GM12872 (cell line): ENCODE data around the gene ZMIZ1.

ENCODE experiments used
- TF ChIP-seq, protein P1 (sequence below): IDR thresholded peaks from 3 replicates; pipeline ENCODE4 v1.5.1; 2011; ENCODE audit warnings: low read depth, mild to moderate bottlenecking, low read length, moderate library complexity; ENCODE audit not compliant: insufficient read depth

Gene ZMIZ1

DNA sequence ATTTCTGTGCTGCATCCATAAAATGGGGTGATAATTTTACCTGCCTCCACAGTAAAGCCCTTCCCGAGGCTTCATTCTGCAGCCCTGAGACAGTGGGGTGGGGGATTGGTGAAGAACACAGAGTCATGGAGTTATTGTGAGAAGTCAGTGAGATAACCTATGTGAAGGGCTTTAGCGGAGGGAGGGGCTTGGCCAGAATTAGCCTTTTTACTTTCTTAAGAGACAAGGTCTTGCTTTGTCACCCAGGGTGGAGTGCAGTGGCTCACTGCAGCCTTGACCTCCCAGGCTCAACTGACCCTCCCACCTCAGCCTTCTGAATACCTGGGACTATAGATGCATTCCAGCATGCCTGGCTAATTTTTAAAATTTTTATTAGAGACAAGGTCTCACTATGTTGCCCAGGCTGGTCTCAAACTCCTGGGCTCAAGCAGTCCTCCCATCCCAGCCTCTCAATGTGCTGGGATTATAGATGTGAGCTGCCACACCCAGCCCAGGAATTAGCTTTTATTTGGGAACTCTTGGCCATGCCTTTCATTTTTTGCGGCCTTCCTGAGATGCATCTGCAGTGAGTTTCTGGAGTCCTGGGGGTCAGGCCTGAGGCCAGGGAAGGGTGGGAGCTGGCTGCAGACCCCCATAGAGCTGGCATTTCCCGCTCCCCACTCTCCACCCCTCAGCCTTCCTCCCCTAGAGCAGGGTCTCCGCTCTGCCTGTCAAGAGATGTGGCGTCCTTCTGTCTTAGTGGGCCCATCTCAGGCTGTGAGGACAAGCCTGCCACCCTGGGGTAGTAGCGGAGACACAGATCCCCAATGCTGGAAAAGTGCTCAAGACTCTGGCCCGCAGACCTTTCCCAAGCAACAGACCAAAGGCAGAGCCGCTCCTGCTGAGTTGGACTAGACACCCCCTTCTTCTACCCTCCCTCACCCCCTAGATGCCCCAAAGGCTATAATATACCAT lies 77.0 kb downstream of the ZMIZ1 start:
- TF ChIP-seq, protein P1, sequence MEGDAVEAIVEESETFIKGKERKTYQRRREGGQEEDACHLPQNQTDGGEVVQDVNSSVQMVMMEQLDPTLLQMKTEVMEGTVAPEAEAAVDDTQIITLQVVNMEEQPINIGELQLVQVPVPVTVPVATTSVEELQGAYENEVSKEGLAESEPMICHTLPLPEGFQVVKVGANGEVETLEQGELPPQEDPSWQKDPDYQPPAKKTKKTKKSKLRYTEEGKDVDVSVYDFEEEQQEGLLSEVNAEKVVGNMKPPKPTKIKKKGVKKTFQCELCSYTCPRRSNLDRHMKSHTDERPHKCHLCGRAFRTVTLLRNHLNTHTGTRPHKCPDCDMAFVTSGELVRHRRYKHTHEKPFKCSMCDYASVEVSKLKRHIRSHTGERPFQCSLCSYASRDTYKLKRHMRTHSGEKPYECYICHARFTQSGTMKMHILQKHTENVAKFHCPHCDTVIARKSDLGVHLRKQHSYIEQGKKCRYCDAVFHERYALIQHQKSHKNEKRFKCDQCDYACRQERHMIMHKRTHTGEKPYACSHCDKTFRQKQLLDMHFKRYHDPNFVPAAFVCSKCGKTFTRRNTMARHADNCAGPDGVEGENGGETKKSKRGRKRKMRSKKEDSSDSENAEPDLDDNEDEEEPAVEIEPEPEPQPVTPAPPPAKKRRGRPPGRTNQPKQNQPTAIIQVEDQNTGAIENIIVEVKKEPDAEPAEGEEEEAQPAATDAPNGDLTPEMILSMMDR, result no peak

DNA sequence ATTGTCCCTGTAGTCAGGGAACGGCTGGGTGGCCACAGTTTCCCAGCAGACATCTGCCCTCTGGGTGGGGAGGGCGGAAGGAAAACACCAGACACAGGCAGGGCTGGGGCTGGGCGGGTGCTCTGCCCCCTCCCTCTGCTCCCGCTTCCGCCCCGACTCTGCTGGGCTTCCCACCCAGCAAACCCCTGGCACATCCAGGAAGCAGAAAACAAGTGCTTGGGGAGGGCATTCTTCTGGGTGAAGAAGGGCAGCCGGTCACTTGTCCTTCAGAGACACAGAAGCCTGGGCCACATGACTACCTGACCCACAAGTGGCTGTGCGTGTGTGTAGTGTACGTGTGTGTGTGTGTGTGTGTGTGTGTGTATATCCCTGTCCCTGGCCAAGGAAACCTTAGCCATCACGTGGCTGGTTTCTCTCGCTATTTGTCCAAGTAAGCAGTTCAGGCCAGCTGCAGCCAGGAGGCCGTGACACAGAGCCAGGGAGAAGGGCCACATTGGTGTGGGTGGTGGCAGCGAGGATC lies 77.9 kb downstream of the ZMIZ1 start:
- TF ChIP-seq, protein P1, result no peak

DNA sequence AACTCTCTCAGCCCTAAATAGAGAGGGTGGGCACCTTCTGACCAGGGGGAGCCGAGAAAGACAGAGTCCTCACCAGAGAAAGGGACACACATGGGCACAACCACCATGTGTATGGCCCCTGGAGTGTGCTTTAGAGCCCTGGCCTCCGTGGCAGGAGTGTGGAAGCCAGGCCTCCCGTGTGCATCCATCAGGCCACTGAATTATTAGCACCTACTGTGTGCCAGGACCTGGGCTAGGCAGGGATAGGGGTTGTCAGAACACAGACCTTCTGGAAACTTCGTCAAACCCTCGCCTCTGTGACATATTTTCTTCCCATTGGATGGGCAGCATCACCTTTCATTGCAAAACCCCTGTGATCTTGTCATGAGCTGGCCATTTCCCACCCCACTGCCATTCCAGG lies 78.5 kb downstream of the ZMIZ1 start:
- TF ChIP-seq, protein P1, result no peak

DNA sequence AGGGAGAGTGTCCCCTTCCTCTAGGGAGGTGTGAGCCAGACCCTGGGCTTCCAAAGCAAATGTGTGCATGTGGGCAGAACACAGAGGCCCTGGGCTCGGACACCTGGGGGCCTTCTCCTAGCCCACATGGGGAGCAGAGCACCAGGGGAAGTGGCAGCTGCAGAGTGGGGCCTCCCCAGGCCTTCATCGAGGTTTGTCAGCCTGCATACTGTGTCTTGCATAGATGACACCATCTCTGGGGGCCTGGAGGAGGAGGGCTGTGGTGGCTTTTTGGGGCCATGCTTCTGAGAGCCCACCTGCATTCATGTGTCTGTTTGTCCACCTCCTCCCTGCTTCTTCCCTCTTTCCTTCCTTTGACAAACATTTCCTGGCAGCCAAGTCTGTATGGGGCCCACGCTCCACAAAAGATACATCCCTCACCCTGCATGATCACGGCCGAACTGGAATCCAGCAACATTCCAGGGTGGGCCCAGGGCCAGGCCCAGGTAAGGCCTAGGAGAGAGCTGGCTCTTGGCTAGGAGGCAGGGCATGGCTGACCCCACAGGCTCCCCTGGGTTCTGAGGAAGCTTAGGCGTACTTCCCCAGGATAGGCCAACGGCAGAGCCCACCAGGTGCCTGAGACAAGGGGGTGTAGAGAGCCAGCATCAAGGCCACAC lies 79.2 kb downstream of the ZMIZ1 start:
- TF ChIP-seq, protein P1, result no peak

DNA sequence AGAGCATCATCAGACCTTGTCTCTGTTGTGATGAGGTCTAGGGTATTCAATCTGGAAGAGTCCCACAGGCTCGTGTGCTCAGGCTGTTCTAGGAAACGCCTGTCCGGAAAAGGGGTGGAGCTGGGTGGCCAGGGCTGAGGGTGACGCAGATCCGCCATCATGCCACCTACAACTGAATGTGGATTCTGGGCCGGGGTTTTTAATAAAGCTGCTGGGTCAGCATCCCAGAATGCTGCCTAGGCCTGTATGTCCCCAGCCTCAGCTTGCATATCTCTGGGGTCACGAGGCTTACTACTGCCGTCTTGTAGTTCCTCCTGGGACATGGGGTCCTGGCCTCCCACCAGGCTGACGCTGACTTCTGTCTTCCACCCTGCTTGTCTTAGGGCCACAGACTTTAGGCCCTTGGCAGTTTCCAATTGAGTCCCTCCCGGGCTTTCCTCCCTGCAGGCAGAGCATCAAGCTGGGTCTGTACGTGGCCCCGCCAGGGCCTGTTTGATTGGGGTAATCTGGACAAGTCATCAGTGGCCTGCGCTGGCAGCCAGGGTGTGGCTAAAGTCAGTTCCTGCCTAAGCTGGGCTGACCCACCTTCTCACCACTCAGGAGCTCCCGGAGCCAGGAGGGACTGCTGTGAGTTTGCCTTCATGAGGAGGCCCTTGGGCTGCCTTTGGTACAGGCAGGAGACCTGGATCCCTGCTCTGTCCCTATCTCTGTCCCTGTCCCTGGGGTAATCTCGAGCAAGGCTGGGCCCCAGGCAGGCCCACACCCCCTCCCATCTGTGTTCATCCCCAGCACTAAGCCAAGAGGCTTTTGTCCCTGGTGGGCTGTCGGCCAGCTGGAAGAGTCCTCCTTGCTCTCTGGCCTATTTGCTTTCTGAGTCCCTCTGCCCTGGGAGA lies 79.9 kb downstream of the ZMIZ1 start:
- TF ChIP-seq, protein P1, result no peak

DNA sequence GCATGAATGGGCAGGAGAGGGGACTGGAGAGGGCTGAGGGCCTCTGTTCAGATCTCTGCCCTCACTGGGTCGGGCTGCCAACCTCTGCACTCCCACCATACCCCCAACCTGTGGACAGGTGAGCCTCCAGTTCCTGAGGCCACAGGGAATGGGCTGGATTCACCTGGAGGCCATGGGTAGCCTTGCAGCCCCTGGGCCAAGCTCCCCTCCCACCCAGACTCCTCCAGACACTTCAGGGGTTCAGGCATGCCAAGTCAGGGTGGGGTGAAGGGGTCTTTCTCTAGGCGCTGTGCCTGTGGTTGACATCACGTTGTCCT lies 80.5 kb downstream of the ZMIZ1 start:
- TF ChIP-seq, protein P1, result no peak
